Vagina (tissue), 2 donors: Measurements from ENCODE around the gene RNF208. TPM values are rescaled to one million over a fixed set of nuclear protein-coding genes. Genes with fewer than 3 reads are reported as not detected.
A peak's percentile ranks its signal among the peaks of the same experiment; 100 is the strongest.

Source experiments
- DNase-seq, 2 donors: peaks; one replicate each; pipeline ENCODE4 v3.0.0-alpha.2; 2017; ENCODE audit errors: extremely low spot score in 2 of 2
- H3K27ac ChIP-seq: fragments of 200-600 bp; sonication (generic); one replicate; pipeline ENCODE4 v1.5.1; 2019
- H3K27me3 ChIP-seq: fragments of 200-600 bp; sonication (generic); one replicate; pipeline ENCODE4 v1.5.1; 2019
- H3K36me3 ChIP-seq, 2 donors: fragments of 200-600 bp; sonication (generic); one replicate each; pipeline ENCODE4 v1.5.1; 2017 to 2019
- H3K4me1 ChIP-seq: fragments of 200-600 bp; sonication (generic); one replicate; pipeline ENCODE4 v1.5.1; 2019
- H3K4me3 ChIP-seq, 2 donors: fragments of 200-600 bp; sonication (generic); 1 replicate in 1 of 2; 2 replicates in 1 of 2; pipeline ENCODE4 v1.5.1; 2016 to 2019
- H3K9me3 ChIP-seq: fragments of 200-600 bp; sonication (generic); one replicate; pipeline ENCODE4 v1.5.1; 2019
- POLR2A ChIP-seq, 2 donors: fragments of 450-650 bp; IDR thresholded peaks; one replicate each; pipeline ENCODE4 v1.6.1; 2017; ENCODE audit warnings: antibody characterized with exemption in 2 of 2, mild to moderate bottlenecking in 2 of 2, moderate library complexity in 2 of 2
- POLR2AphosphoS5 ChIP-seq, 2 donors: sonication (generic); formaldehyde crosslinking; IDR thresholded peaks; one replicate each; pipeline ENCODE4 v1.9.0; 2017; ENCODE audit warnings: antibody characterized with exemption in 2 of 2, mild to moderate bottlenecking in 2 of 2, low read depth in 1 of 2; ENCODE audit not compliant: insufficient read depth in 1 of 2
- intact Hi-C: fragments of 100-400 bp; cut with DNase I; formaldehyde crosslinking; loops from one replicate; pipeline ENCODE4 v1.15.1; 2023
- total RNA-seq: library from RNA; depleted of rRNA; stranded (reverse); fragments of >200 nt; gene quantifications from one replicate; pipeline ENCODE4 v1.2.3, GENCODE V29; 2016
- TF ChIP-seq, protein P1 (sequence below), 3 experiments: fragments of 450-650 bp in 2 of 3; fragments of 200-600 bp in 1 of 3; sonication (generic) in 1 of 3; IDR thresholded peaks; one replicate each; pipeline ENCODE4 v1.5.1; 2017 to 2019; ENCODE audit warnings: antibody characterized with exemption in 3 of 3, mild to moderate bottlenecking in 2 of 3, moderate library complexity in 2 of 3

RNF208 gene
- total RNA-seq, 1 donor from 2014 or later = 0.98 TPM

DNA sequence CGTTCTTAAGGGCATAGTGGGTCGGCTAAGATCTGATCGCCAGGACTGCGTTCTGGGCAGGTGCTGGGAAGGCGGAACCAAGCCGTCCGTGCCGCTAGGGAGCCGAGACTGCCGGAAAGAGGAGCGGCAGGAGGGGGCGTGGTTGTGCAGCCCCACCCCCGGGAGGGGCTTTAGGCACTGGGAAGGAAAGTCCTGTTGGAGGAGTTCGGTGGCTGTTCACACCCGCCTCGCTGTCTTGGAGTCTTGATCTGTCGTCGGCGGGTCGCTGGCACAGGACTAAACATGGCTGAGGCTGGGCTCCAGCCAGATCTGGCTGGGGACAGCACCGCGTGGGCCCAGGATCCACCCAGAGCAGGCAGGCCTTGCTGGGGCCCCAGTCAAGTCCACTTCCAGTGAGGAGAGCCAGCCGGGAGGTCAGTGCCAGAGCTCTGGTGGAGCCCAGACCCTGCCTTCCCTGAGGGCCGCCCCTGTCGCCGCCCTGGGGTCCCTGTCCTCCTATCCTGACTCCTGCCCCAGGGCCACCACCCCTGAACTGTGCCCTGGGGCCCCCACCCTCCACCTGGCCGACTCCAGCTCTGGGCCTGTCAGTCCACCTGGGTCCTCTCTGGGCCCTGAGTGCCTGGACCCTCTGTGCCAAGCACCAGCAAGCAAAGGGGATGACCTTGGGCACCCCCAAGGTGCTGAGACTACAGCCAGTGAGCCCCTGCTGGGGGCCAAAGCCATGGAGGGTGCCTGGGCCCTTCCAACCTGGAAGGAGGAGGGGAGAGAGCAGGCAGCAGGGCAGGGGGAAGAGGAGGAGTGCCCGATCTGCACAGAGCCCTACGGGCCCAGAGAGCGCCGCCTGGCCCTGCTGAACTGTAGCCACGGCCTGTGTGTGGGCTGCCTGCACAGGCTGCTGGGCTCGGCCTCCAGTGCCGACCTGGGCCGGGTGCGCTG is 4.5 kb downstream of the RNF208 start:
- TF ChIP-seq POLR2A (IDR thresholded peaks at IDR 0.05) = no peak
- TF ChIP-seq POLR2AphosphoS5 (IDR thresholded peaks at IDR 0.05; ENCODE audit: insufficient read depth in 1 of 2, low read depth in 1 of 2) = peak; percentile 54 to 56
- Histone ChIP-seq H3K9me3 (no peaks in the 10 kb centered on the region), H3K27ac (peak overlapping the region; percentile 48), H3K36me3 (no peaks in the 10 kb centered on the region), H3K4me3 (peak overlapping the region in 1 of 2 donors; percentile 35), H3K27me3 (no peaks in the 10 kb centered on the region), H3K4me1 (peaks cover 28% of the 10 kb centered on the region)
- intact Hi-C loops = no loop called here
- DNase-seq = no peak

DNA sequence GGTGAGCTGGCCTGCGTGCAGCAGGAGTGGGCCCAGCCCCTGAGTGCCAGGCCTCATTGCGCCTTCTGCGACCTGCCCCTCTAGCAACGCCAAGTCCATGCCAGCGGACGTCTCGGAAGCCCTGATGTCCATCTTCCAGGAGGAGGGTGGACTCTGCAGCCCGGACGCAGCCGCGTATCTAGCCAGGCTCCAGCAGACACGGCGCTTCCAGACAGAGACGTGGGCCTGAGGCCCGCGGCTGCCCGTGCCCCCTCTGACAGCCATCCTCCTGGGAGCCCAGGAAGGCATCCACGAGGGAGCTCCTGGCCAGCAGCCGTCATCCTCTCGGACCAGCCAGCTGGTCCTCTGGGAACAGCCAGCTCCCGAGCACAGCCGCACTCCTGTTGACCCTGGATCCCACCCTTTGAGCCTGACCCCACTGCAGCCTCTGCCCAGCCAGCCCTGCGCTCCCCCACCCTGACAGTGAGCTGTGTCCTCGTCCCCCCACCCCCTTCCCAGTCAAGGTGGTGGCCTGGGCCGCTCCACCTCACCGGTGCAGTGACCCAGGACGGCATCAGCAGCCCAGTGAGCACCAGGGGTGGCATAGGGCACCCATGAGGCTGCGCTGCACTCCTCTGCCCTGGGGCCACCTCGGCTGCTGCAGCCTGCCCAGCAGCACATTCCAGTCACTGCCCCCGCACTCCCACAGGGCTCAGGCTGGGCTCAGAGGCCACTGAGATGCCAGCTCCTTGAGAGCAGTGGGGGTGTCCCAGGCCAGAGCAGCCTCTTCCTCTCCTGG is 5.7 kb downstream of the RNF208 start:
- TF ChIP-seq POLR2A (IDR thresholded peaks at IDR 0.05) (no peak), POLR2AphosphoS5 (IDR thresholded peaks at IDR 0.05; ENCODE audit: insufficient read depth in 1 of 2, low read depth in 1 of 2) (no peak)
- TF ChIP-seq, protein P1, sequence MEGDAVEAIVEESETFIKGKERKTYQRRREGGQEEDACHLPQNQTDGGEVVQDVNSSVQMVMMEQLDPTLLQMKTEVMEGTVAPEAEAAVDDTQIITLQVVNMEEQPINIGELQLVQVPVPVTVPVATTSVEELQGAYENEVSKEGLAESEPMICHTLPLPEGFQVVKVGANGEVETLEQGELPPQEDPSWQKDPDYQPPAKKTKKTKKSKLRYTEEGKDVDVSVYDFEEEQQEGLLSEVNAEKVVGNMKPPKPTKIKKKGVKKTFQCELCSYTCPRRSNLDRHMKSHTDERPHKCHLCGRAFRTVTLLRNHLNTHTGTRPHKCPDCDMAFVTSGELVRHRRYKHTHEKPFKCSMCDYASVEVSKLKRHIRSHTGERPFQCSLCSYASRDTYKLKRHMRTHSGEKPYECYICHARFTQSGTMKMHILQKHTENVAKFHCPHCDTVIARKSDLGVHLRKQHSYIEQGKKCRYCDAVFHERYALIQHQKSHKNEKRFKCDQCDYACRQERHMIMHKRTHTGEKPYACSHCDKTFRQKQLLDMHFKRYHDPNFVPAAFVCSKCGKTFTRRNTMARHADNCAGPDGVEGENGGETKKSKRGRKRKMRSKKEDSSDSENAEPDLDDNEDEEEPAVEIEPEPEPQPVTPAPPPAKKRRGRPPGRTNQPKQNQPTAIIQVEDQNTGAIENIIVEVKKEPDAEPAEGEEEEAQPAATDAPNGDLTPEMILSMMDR (IDR thresholded peaks at IDR 0.05) = no peak
- intact Hi-C loops = no loop called here

DNA sequence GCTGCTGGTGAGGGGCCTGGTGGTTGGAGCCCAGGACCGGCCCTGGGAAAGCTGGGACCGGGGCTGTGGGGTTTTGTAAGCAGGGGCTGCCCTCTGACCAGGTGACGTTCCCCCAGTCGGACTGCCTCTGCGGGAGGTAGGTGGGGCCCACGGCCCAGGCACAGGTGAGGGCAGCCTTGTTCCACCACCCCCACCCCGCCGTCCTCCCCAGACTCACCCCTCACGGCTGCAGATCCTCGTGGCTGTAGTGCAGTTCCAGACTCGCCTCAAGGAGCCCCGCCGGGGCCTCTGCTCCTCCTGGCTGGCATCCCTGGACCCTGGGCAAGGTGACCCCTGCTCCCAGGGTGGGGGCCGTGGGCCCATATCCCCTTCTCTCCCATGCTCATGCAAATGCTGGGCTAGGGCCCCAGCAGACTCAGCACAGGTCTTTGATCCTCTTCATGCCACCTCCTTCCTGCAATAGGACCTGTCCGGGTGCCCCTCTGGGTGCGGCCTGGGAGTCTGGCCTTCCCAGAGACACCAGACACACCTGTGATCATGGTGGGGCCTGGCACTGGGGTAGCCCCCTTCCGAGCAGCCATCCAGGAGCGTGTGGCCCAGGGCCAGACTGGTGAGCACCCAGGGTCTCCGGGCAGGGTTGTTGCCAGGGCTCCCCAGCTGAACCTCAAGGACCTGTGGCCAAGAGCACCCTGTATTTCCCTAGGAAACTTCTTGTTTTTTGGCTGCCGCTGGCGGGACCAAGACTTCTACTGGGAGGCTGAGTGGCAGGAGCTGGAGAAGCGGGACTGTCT is 6.6 kb downstream of the RNF208 start:
- Histone ChIP-seq H3K4me1 (peaks cover 15% of the 10 kb centered on the region), H3K9me3 (no peaks in the 10 kb centered on the region), H3K36me3 (no peaks in the 10 kb centered on the region), H3K27ac (no peak overlapping the region), H3K27me3 (no peaks in the 10 kb centered on the region), H3K4me3 (no peak overlapping the region)
- intact Hi-C loops = no loop called here
- no peak for DNase-seq
- TF ChIP-seq POLR2A (IDR thresholded peaks at IDR 0.05) (no peak), POLR2AphosphoS5 (IDR thresholded peaks at IDR 0.05; ENCODE audit: insufficient read depth in 1 of 2, low read depth in 1 of 2) (no peak)
- TF ChIP-seq, protein P1 (IDR thresholded peaks at IDR 0.05) = no peak

More for the DNA sequence above, 5.7 kb downstream of the RNF208 start:
- Histone ChIP-seq H3K36me3 (no peaks in the 10 kb centered on the region), H3K4me1 (peaks cover 20% of the 10 kb centered on the region), H3K4me3 (no peak overlapping the region), H3K9me3 (no peaks in the 10 kb centered on the region), H3K27ac (no peak overlapping the region), H3K27me3 (no peaks in the 10 kb centered on the region)
- DNase-seq = no peak

DNA sequence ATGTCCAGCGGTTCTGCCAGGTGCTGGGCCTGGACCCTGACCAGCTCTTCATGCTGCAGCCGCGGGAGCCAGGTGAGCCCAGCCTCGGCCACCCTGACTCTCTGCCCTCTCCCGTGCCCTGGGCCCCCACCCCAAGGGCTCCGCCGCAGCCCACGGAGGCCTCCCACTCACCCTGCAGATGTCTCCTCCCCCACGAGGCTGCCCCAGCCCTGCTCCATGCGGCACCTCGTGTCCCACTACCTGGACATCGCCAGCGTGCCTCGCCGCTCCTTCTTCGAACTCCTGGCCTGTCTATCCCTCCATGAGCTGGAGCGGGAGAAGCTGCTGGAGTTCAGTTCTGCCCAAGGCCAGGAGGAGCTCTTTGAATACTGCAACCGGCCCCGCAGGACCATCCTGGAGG is 7.4 kb downstream of the RNF208 start:
- H3K27me3 ChIP-seq = no peaks in the 10 kb centered on the region
- DNase-seq = no peak
- peaks cover 15% of the 10 kb centered on the region for H3K4me1 ChIP-seq
- no peak overlapping the region for H3K27ac ChIP-seq
- TF ChIP-seq, protein P1 (IDR thresholded peaks at IDR 0.05) = no peak
- TF ChIP-seq POLR2A (IDR thresholded peaks at IDR 0.05) (no peak), POLR2AphosphoS5 (IDR thresholded peaks at IDR 0.05; ENCODE audit: insufficient read depth in 1 of 2, low read depth in 1 of 2) (no peak)
- H3K36me3 ChIP-seq = no peaks in the 10 kb centered on the region
- H3K4me3 ChIP-seq = no peak overlapping the region
- intact Hi-C loops = no loop called here
- no peaks in the 10 kb centered on the region for H3K9me3 ChIP-seq
